Spinal cord (tissue), 10 donors: ENCODE data around the gene SETD2. TPM values are rescaled to one million over a fixed set of nuclear protein-coding genes. Genes with fewer than 3 reads are reported as not detected.

Experiments used
- DNase-seq, 6 donors: peaks; one replicate each; pipeline versions ENCODE4 v3.0.0 to v3.0.0-alpha.2; 2013 to 2015; ENCODE audit warnings: low spot score in 6 of 6, low read depth in 4 of 6
- H3K27ac ChIP-seq: one replicate; pipeline ENCODE4 v1.5.1; 2013; ENCODE audit warnings: low read depth, low read length, control low read depth
- H3K27me3 ChIP-seq: one replicate; pipeline ENCODE4 v1.6.1; 2013; ENCODE audit warnings: low read length; ENCODE audit not compliant: control insufficient read depth, insufficient read depth
- H3K36me3 ChIP-seq: one replicate; pipeline ENCODE4 v1.6.1; 2013; ENCODE audit warnings: low read length; ENCODE audit not compliant: control insufficient read depth, insufficient read depth
- H3K4me1 ChIP-seq: one replicate; pipeline ENCODE4 v1.6.1; 2013; ENCODE audit warnings: low read length; ENCODE audit not compliant: control insufficient read depth, insufficient read depth
- H3K4me3 ChIP-seq: one replicate; pipeline ENCODE4 v1.5.1; 2013; ENCODE audit warnings: low read depth, low read length, control low read depth
- H3K9me3 ChIP-seq: one replicate; pipeline ENCODE4 v1.6.1; 2013; ENCODE audit warnings: low read length; ENCODE audit not compliant: control insufficient read depth, insufficient read depth
- WGBS: methylation state at CpG from one replicate; pipeline ENCODE4 v1.1.5; 2013; ENCODE audit warnings: missing lambda C conversion rate; ENCODE audit not compliant: insufficient coverage; 5-methylcytosine and 5-hydroxymethylcytosine counted together
- polyA plus RNA-seq, 2 donors: library from polyadenylated mRNA; unstranded; fragments of 120-200 nt; gene quantifications; one replicate each; pipeline ENCODE4 v1.2.1, GENCODE V29; 2013; ENCODE audit not compliant: insufficient read length in 2 of 2
- total RNA-seq, 2 donors: library from RNA; depleted of rRNA in 1 of 2; stranded (reverse); fragments of 120-200 nt in 1 of 2; fragments of >200 nt in 1 of 2; gene quantifications; one replicate each; pipeline versions ENCODE4 v1.2.3 to v1.2.4, GENCODE V29; 2013 to 2014
- donor health status: healthy.

Gene SETD2
- total and polyA plus RNA-seq, 4 donors, result 39.9 to 72.0 (median 51.0) TPM

DNA sequence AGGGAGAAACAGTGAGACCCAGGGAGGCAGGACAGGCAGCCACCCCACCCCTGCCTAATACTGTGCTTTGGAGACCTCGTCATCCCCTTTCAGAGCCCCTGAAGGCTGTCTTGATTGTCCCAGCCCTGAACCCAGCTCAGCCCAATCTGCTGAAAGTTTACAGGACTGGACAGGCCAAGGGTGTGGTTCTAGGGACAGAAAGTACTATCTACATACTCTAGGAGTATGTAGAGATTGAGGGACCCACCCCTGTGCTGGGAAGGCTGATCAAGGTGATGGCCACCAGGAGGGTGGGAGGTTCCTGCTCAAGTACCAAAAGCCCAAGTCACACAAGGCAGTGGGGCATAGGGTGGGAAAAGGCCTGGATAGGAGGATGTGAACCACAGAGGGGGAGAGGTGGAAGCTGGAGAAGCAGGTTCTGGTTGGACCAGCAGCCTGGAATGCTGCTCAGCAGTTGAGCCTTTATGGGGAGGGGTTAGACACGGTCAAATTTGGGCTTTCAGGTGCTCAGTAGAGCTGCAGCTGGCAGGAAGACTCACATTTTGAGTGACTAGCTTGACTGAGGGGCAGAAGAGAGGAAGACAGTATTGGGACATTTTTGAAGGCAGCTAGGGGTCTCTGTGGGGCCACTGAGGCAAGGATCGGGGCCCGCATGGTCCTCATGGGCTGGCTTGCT is 177.7 kb downstream of the SETD2 start:
- H3K4me3 ChIP-seq, result no peak overlapping the region
- no peak overlapping the region for H3K27ac ChIP-seq
- WGBS, result 90% methylated on average over 4 of the region's 4 CpGs
- peaks cover 11% of the 10 kb centered on the region for H3K4me1 ChIP-seq
- no peaks in the 10 kb centered on the region for H3K9me3 ChIP-seq
- DNase-seq, result no peak
- no peaks in the 10 kb centered on the region for H3K27me3 ChIP-seq
- H3K36me3 ChIP-seq, result peaks cover 23% of the 10 kb centered on the region

- H3K27ac ChIP-seq, result no peak overlapping the region
- no peaks in the 10 kb centered on the region for H3K27me3 ChIP-seq
- WGBS, result 87% methylated on average over 5 of the region's 5 CpGs
- H3K4me3 ChIP-seq, result no peak overlapping the region
- no peaks in the 10 kb centered on the region for H3K9me3 ChIP-seq
- peaks cover 17% of the 10 kb centered on the region for H3K36me3 ChIP-seq
- H3K4me1 ChIP-seq, result peaks cover 12% of the 10 kb centered on the region
- DNase-seq, result no peak
Observed at GRCh38 chr3:46985588-46985987, 178.3 kb downstream of the SETD2 start.

- H3K27ac ChIP-seq, result no peak overlapping the region
- H3K9me3 ChIP-seq, result no peaks in the 10 kb centered on the region
- 90% methylated on average over 9 of the region's 11 CpGs for WGBS
- peaks cover 12% of the 10 kb centered on the region for H3K36me3 ChIP-seq
- no peak overlapping the region for H3K4me3 ChIP-seq
- peaks cover 19% of the 10 kb centered on the region for H3K4me1 ChIP-seq
- no peaks in the 10 kb centered on the region for H3K27me3 ChIP-seq
- DNase-seq, result no peak
Observed at GRCh38 chr3:46984591-46985459, 179.1 kb downstream of the SETD2 start.

GRCh38 chr3:46982546-46982945 is 181.4 kb downstream of the SETD2 start:
- Histone ChIP-seq H3K4me3 (no peak overlapping the region), H3K36me3 (no peaks in the 10 kb centered on the region), H3K4me1 (peaks cover 21% of the 10 kb centered on the region), H3K27me3 (no peaks in the 10 kb centered on the region), H3K9me3 (no peaks in the 10 kb centered on the region), H3K27ac (no peak overlapping the region)
- 81% methylated on average over 2 of the region's 2 CpGs for WGBS
- DNase-seq, result no peak

- Histone ChIP-seq H3K36me3 (no peaks in the 10 kb centered on the region), H3K27me3 (no peaks in the 10 kb centered on the region), H3K4me1 (peaks cover 25% of the 10 kb centered on the region), H3K4me3 (no peak overlapping the region), H3K9me3 (no peaks in the 10 kb centered on the region), H3K27ac (no peak overlapping the region)
- WGBS, result 48% methylated on average over 5 of the region's 5 CpGs
- DNase-seq, result no peak
Observed at GRCh38 chr3:46981932-46982471, 181.9 kb downstream of the SETD2 start.

GRCh38 chr3:46979958-46980497 is 183.9 kb downstream of the SETD2 start:
- under 1% methylated on average over 34 of the region's 40 CpGs for whole genome bisulfite sequencing
- peak overlapping the region; percentile 47 for H3K4me3 ChIP-seq
- H3K27ac ChIP-seq, result no peak overlapping the region
- DNase-seq, result peak in 1 of 6 donors; percentile 26
- peaks cover 36% of the 10 kb centered on the region for H3K4me1 ChIP-seq
- no peaks in the 10 kb centered on the region for H3K36me3 ChIP-seq
- no peaks in the 10 kb centered on the region for H3K9me3 ChIP-seq
- H3K27me3 ChIP-seq, result no peaks in the 10 kb centered on the region

DNA sequence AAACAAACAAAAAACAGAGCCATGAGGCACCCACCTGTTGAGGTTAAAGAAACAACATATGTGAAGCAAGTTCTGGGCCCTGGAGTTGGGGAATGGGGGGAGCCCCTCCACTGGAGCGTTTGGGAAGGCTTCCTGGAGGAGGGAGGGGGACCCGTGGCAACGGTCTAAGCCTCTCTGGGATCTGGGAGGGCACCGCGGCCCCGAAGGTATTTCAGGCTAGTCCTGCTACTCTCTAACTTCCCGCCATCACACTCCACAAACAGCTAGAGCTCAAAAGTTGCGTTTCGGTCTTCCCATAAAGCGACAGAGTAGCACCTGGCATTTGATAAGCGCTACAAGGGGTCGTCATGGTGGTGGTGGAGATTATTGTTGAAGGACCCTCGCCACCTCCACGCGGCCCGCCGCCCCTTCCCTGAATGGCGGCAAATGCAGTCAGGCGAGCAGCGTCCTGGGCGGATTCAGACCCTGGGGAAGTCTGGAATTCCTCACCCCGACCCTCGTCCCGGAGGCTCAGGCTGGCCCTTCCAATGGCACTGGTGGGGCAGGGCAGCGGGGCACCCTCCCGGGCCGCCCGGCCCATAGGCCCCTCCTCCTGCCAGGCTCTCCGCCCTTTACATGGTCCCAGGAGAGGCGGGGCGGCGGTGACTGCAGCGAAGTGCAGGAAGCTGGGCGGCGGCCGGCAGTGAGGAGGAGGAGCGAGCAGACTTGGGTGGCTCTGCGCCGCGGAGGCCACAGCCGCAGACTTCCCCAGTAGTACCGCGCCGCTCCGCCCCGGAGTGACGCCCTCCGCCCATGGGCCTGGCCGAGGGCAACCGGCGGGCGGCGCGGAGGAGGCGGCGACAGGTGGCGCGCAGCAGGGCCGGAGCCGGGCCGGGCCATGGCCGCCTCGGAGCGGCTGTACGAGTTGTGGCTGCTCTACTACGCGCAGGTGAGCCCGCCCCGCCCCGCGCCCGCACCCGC is 184.6 kb downstream of the SETD2 start, which contains the start of gene NBEAL2:
Gene NBEAL2 (plus strand): TSS at position 682 of the 960 bp plus-strand sequence. CDS start 196 bp downstream, at position 878.
- no peaks in the 10 kb centered on the region for H3K36me3 ChIP-seq
- WGBS, result under 1% methylated on average over 64 of the region's 73 CpGs
- H3K27ac ChIP-seq, result peak within 1 kb of the TSS; percentile 47

DNA sequence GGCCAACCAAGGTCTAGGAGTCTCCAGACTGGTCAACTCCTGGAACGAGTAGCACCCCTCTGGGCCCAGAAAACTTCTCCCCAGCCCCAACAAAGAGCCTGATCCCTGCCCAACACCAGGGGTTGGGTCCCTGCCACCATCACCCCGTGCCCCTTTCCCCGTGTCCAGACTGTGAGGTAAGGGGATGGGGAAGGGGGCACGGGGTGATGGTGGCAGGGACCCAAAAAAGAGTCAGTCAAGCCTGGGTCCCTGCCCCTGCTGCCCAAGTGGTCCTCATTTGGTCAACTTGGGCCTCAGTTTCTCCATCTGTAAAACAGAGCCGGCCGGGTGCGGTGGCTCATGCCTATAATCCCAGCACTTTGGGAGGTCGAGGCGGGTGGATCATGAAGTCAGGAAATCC is 185.5 kb downstream of the SETD2 start:
- no peak overlapping the region for H3K4me3 ChIP-seq
- H3K36me3 ChIP-seq, result no peaks in the 10 kb centered on the region
- H3K9me3 ChIP-seq, result no peaks in the 10 kb centered on the region
- WGBS, result 92% methylated on average over 9 of the region's 9 CpGs
- H3K27ac ChIP-seq, result no peak overlapping the region
- no peak for DNase-seq
- no peaks in the 10 kb centered on the region for H3K27me3 ChIP-seq
- peaks cover 38% of the 10 kb centered on the region for H3K4me1 ChIP-seq

More for the DNA sequence above, 184.6 kb downstream of the SETD2 start, which contains the start of gene NBEAL2:
- Histone ChIP-seq H3K4me1 (peaks cover 38% of the 10 kb centered on the region), H3K4me3 (peak within 1 kb of the TSS; percentile 79), H3K9me3 (no peaks in the 10 kb centered on the region), H3K27me3 (no peaks in the 10 kb centered on the region)
- DNase-seq, result peak in 4 of 6 donors; percentile 26 to 91 (median 70)

GRCh38 chr3:46977811-46978195 is 186.1 kb downstream of the SETD2 start:
- Histone ChIP-seq H3K4me3 (no peak overlapping the region), H3K27ac (no peak overlapping the region), H3K9me3 (no peaks in the 10 kb centered on the region), H3K36me3 (no peaks in the 10 kb centered on the region), H3K4me1 (peaks cover 38% of the 10 kb centered on the region), H3K27me3 (no peaks in the 10 kb centered on the region)
- no peak for DNase-seq
- WGBS, result 94% methylated on average over 3 of the region's 5 CpGs
